ENCODE measurements around the gene NEDD4.

GRCh38 chr15:55980511-55980910 is 12.9 kb downstream of the NEDD4 start:
- TF ChIP-seq CTCF (IDR thresholded peaks at IDR 0.05) (no peak), POLR2AphosphoS5 (IDR thresholded peaks at IDR 0.05) (no peak), POLR2A (IDR thresholded peaks at IDR 0.05) (no peak)
